CD14-positive monocyte (primary cell): ENCODE measurements around the gene TCTN3. TPM values are rescaled to one million over a fixed set of nuclear protein-coding genes. Genes with fewer than 3 reads are reported as not detected.

Experiments used
- DNase-seq, 3 donors: peaks; one replicate each; pipeline ENCODE4 v3.0.0-alpha.2; 2011 to 2022
- H2AFZ ChIP-seq: 2 replicates; pipeline ENCODE4 v1.6.0; 2012; ENCODE audit warnings: mild to moderate bottlenecking, low read depth, low read length, inconsistent platforms; ENCODE audit not compliant: insufficient read depth, poor library complexity, severe bottlenecking
- H3K27ac ChIP-seq, 2 donors: 1 replicate in 1 of 2; 2 replicates in 1 of 2; pipeline ENCODE4 v1.5.1; 2012 to 2013; ENCODE audit warnings: low read length in 2 of 2, control low read depth in 1 of 2, inconsistent platforms in 1 of 2, low read depth in 1 of 2, mild to moderate bottlenecking in 1 of 2
- H3K27me3 ChIP-seq, 2 donors: one replicate each; pipeline versions ENCODE4 v1.6.0 to v1.6.1; 2011 to 2013; ENCODE audit warnings: low read length in 2 of 2; ENCODE audit not compliant: control insufficient read depth in 2 of 2, insufficient read depth in 2 of 2
- H3K36me3 ChIP-seq, 2 donors: replicated peaks in 1 of 2; 1 replicate in 1 of 2; 2 replicates in 1 of 2; pipeline versions ENCODE4 v1.5.1 to v1.6.1; 2012 to 2013; ENCODE audit warnings: low read length in 2 of 2, control low read depth in 1 of 2, inconsistent platforms in 1 of 2, mild to moderate bottlenecking in 1 of 2; ENCODE audit not compliant: insufficient read depth in 2 of 2, control insufficient read depth in 1 of 2
- H3K4me1 ChIP-seq, 2 donors: 1 replicate in 1 of 2; 2 replicates in 1 of 2; pipeline versions ENCODE4 v1.5.1 to v1.6.1; 2012 to 2013; ENCODE audit warnings: low read length in 2 of 2, control low read depth in 1 of 2, inconsistent platforms in 1 of 2, mild to moderate bottlenecking in 1 of 2, moderate library complexity in 1 of 2; ENCODE audit not compliant: insufficient read depth in 2 of 2, control insufficient read depth in 1 of 2
- H3K4me2 ChIP-seq: replicated peaks from 2 replicates; pipeline ENCODE3; 2012; ENCODE audit warnings: low read length, moderate library complexity, mild to moderate bottlenecking; ENCODE audit not compliant: poor library complexity, severe bottlenecking; ENCODE audit errors: extremely low read depth
- H3K4me3 ChIP-seq, 3 experiments: fragments of 200-600 bp in 1 of 3; sonication (generic) in 1 of 3; replicated peaks in 1 of 3; 1 replicate in 2 of 3; 2 replicates in 1 of 3; pipeline ENCODE4 v1.5.1; 2011 to 2013; ENCODE audit warnings: low read length in 3 of 3, mild to moderate bottlenecking in 3 of 3, control low read depth in 2 of 3, low read depth in 2 of 3, inconsistent platforms in 1 of 3, moderate library complexity in 1 of 3
- H3K79me2 ChIP-seq: 2 replicates; pipeline ENCODE4 v1.6.0; 2012; ENCODE audit warnings: mild to moderate bottlenecking, control low read depth, inconsistent platforms, low read length, moderate library complexity; ENCODE audit not compliant: insufficient read depth
- H3K9ac ChIP-seq: 2 replicates; pipeline ENCODE4 v1.6.0; 2017; ENCODE audit warnings: low read length, mild to moderate bottlenecking; ENCODE audit not compliant: insufficient read depth, poor library complexity, severe bottlenecking
- H3K9me3 ChIP-seq, 2 donors: replicated peaks in 1 of 2; 1 replicate in 1 of 2; 2 replicates in 1 of 2; pipeline versions ENCODE4 v1.5.1 to v1.6.1; 2012 to 2013; ENCODE audit warnings: low read length in 2 of 2, control low read depth in 1 of 2; ENCODE audit not compliant: control insufficient read depth in 1 of 2, insufficient read depth in 1 of 2
- H4K20me1 ChIP-seq: 2 replicates; pipeline ENCODE4 v1.6.0; 2012; ENCODE audit warnings: mild to moderate bottlenecking, low read length, control low read depth, moderate library complexity; ENCODE audit not compliant: insufficient read depth
- H3K27ac Mint-ChIP-seq, 7 donors: one replicate each; pipeline ENCODE4 v1.8.0; 2020; ENCODE audit warnings: mild to moderate bottlenecking in 7 of 7, mixed read lengths in 7 of 7, moderate library complexity in 6 of 7, inconsistent platforms in 2 of 7
- H3K27me3 Mint-ChIP-seq, 3 donors: one replicate each; pipeline ENCODE4 v1.8.0; 2021 to 2022; ENCODE audit warnings: low read depth in 3 of 3, mild to moderate bottlenecking in 3 of 3, mixed read lengths in 3 of 3, moderate library complexity in 3 of 3, inconsistent platforms in 1 of 3
- H3K36me3 Mint-ChIP-seq, 2 donors: one replicate each; pipeline ENCODE4 v1.8.0; 2020; ENCODE audit warnings: mixed read lengths in 2 of 2, inconsistent platforms in 1 of 2, mild to moderate bottlenecking in 1 of 2
- H3K4me1 Mint-ChIP-seq: one replicate; pipeline ENCODE4 v1.8.0; 2020; ENCODE audit warnings: mild to moderate bottlenecking, mixed read lengths
- H3K4me3 Mint-ChIP-seq, 2 donors: one replicate each; pipeline ENCODE4 v1.8.0; 2020; ENCODE audit warnings: mild to moderate bottlenecking in 2 of 2, mixed read lengths in 2 of 2, moderate library complexity in 1 of 2
- H3K9me3 Mint-ChIP-seq, 7 donors: one replicate each; pipeline ENCODE4 v1.8.0; 2020 to 2022; ENCODE audit warnings: mixed read lengths in 7 of 7, mild to moderate bottlenecking in 6 of 7, moderate library complexity in 6 of 7, inconsistent platforms in 2 of 7
- CTCF ChIP-seq: fragments of 200-600 bp; IDR thresholded peaks from one replicate; pipeline ENCODE4 v1.8.0; 2022; ENCODE audit warnings: antibody characterized with exemption, mild to moderate bottlenecking
- WGBS: methylation state at CpG from one replicate; pipeline ENCODE4 v1.1.5; 2013; ENCODE audit warnings: missing lambda C conversion rate; ENCODE audit not compliant: insufficient coverage; 5-methylcytosine and 5-hydroxymethylcytosine counted together
- intact Hi-C, 2 donors: fragments of 100-400 bp; cut with micrococcal nuclease; formaldehyde crosslinking; loops; one replicate each; pipeline versions ENCODE4 v1.15.0 to v1.15.1; 2023
- polyA plus RNA-seq, 3 donors: library from polyadenylated mRNA; depleted of rRNA in 1 of 3; unstranded in 2 of 3; stranded (reverse) in 1 of 3; fragments of 300-500 nt in 2 of 3; fragments of >200 nt in 1 of 3; fragmentation: Illumina TruSeq in 2 of 3; gene quantifications; 1 replicate in 2 of 3; 2 replicates in 1 of 3; pipeline ENCODE4 v1.2.3, GENCODE V29; 2012 to 2021

The TCTN3 gene
- polyA plus RNA-seq, 3 donors = 8.5 to 23.1 (median 14.4) TPM

GRCh38 chr10:95688648-95689047 is 5.1 kb downstream of the TCTN3 start:
- no peak overlapping the region for H3K4me2 ChIP-seq
- no peak for TF ChIP-seq CTCF
- peaks cover 16% of the 10 kb centered on the region for H3K4me1 Mint-ChIP-seq
- H4K20me1 ChIP-seq = no peaks in the 10 kb centered on the region
- H3K27me3 Mint-ChIP-seq = peaks cover 0 to 4% (median 0%) of the 10 kb centered on the region in 3 donors
- H3K9me3 ChIP-seq = no peaks in the 10 kb centered on the region
- H3K79me2 ChIP-seq = peaks cover 9% of the 10 kb centered on the region
- H3K4me3 Mint-ChIP-seq = no peak overlapping the region
- H3K9ac ChIP-seq = no peak overlapping the region
- peaks cover 38 to 68% of the 10 kb centered on the region in 2 donors for H3K36me3 ChIP-seq
- no peak overlapping the region for H2AFZ ChIP-seq
- H3K4me1 ChIP-seq = peaks cover 8 to 10% of the 10 kb centered on the region in 2 donors
- H3K27me3 ChIP-seq = no peaks in the 10 kb centered on the region
- H3K4me3 ChIP-seq = no peak overlapping the region
- H3K9me3 Mint-ChIP-seq = no peaks in the 10 kb centered on the region
- H3K36me3 Mint-ChIP-seq = peaks cover 45 to 67% of the 10 kb centered on the region in 2 donors
- H3K27ac Mint-ChIP-seq = no peak overlapping the region
- no peak overlapping the region for H3K27ac ChIP-seq
- intact Hi-C loops = no loop called here
- no CpG with 5 or more reads among the region's 2 CpGs for WGBS
- DNase-seq = no peak

GRCh38 chr10:95683966-95684365 is 9.8 kb downstream of the TCTN3 start:
- Mint-ChIP-seq H3K4me1 (no peaks in the 10 kb centered on the region), H3K27me3 (no peaks in the 10 kb centered on the region), H3K9me3 (no peaks in the 10 kb centered on the region), H3K4me3 (no peak overlapping the region), H3K27ac (no peak overlapping the region), H3K36me3 (peaks cover 50 to 69% of the 10 kb centered on the region in 2 donors)
- Histone ChIP-seq H3K9me3 (no peaks in the 10 kb centered on the region), H3K4me3 (no peak overlapping the region), H3K36me3 (peaks cover 51 to 90% of the 10 kb centered on the region in 2 donors), H4K20me1 (no peaks in the 10 kb centered on the region), H3K27me3 (no peaks in the 10 kb centered on the region), H3K9ac (no peak overlapping the region), H3K27ac (no peak overlapping the region), H3K79me2 (no peaks in the 10 kb centered on the region), H2AFZ (no peak overlapping the region), H3K4me1 (no peaks in the 10 kb centered on the region), H3K4me2 (no peak overlapping the region)
- DNase-seq = no peak
- intact Hi-C loops = no loop called here
- TF ChIP-seq CTCF = no peak
